Measurements from ENCODE around the gene WIF1.

DNA sequence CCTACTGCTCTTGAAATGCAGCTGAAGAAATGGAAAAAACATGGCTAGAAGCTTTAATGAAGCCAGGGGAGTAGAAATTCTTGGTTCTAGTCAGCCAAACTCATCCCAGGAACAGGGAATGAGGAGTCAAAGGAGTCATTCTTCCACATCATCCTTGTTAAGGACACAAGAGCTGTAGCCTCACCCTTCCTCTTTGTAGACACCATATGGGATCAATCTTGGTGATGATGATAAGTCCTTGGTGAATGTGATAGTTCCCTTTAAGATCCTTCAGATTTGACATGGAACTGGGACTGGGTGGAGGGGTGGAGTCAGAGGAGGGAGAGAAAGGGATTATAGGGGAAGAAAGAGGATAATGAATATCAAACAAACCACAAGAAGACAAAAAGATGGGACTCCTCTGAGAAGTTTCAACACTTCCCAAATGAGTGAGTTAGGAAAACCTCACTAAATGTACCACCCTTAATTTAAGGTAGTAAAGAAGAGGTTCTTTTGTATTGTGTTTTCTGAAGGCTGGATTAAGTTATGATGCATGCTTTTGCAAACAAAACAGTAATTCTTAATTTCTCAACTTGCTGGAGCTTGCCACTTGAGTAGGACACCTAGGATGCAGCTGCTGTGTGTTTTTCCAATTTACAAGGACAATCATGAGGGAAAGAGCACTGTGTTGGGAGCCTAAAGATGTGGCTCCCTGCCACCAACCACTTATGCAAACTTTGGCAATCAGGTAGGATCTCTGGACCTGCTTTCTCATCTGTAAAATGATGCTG lies 104.0 kb downstream of the WIF1 start:
- TF ChIP-seq EP300 (IDR thresholded peaks at IDR 0.05; ENCODE audit: low read depth) = no peak
- TF ChIP-seq, protein P1, sequence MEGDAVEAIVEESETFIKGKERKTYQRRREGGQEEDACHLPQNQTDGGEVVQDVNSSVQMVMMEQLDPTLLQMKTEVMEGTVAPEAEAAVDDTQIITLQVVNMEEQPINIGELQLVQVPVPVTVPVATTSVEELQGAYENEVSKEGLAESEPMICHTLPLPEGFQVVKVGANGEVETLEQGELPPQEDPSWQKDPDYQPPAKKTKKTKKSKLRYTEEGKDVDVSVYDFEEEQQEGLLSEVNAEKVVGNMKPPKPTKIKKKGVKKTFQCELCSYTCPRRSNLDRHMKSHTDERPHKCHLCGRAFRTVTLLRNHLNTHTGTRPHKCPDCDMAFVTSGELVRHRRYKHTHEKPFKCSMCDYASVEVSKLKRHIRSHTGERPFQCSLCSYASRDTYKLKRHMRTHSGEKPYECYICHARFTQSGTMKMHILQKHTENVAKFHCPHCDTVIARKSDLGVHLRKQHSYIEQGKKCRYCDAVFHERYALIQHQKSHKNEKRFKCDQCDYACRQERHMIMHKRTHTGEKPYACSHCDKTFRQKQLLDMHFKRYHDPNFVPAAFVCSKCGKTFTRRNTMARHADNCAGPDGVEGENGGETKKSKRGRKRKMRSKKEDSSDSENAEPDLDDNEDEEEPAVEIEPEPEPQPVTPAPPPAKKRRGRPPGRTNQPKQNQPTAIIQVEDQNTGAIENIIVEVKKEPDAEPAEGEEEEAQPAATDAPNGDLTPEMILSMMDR (IDR thresholded peaks at IDR 0.05) = no peak
- TF ChIP-seq POLR2AphosphoS5 (IDR thresholded peaks at IDR 0.05) = no peak
